Activated CD4-positive, alpha-beta T cell treated with anti-CD3 and anti-CD28 coated beads for 36 hours (primary cell): ENCODE results near the gene UTP25. TPM values are rescaled to one million over a fixed set of nuclear protein-coding genes. Genes with fewer than 3 reads are reported as not detected.

Experiments
- ATAC-seq: fragments of 200-7000 bp; cut with Tn5 transposase; one replicate; pipeline ENCODE4 v1.10.0; 2021; ENCODE audit warnings: mild to moderate bottlenecking, moderate library complexity
- CTCF ChIA-PET: fragments of 350-600 bp; sonication (Branson Sonifier 250); formaldehyde crosslinking; loops from one replicate; lab custom pipeline; 2021; ENCODE audit warnings: antibody characterized with exemption; lab: Charles Lee
- POLR2A ChIA-PET: fragments of 350-600 bp; sonication (Branson Sonifier 250); formaldehyde crosslinking; loops from one replicate; lab custom pipeline; 2021; ENCODE audit warnings: antibody characterized with exemption, inconsistent platforms; lab: Charles Lee
- DNase-seq: peaks from one replicate; pipeline ENCODE4 v3.0.0-alpha.2; 2020
- H3K27ac Mint-ChIP-seq: one replicate; pipeline ENCODE4 v1.8.0; 2021; ENCODE audit warnings: mixed read lengths
- H3K27me3 Mint-ChIP-seq: one replicate; pipeline ENCODE4 v1.8.0; 2021; ENCODE audit warnings: mixed read lengths
- H3K36me3 Mint-ChIP-seq: one replicate; pipeline ENCODE4 v1.8.0; 2021; ENCODE audit warnings: low read depth, mixed read lengths
- H3K4me1 Mint-ChIP-seq: one replicate; pipeline ENCODE4 v1.8.0; 2021; ENCODE audit warnings: mixed read lengths
- H3K4me3 Mint-ChIP-seq: one replicate; pipeline ENCODE4 v1.8.0; 2021; ENCODE audit warnings: mild to moderate bottlenecking, moderate library complexity, mixed read lengths
- H3K9me3 Mint-ChIP-seq: one replicate; pipeline ENCODE4 v1.8.0; 2021; ENCODE audit warnings: low read depth, mixed read lengths
- intact Hi-C, 2 experiments: fragments of 100-400 bp; cut with DNase I in 1 of 2; cut with micrococcal nuclease in 1 of 2; formaldehyde crosslinking; loops; one replicate each; pipeline versions ENCODE4 v1.14.2 to v1.15.1; 2022 to 2024; cut with DNase I, micrococcal nuclease
- total RNA-seq, 2 experiments: library from RNA; stranded (reverse); gene quantifications; one replicate each; pipeline ENCODE4 v1.2.3, GENCODE V29; 2021

UTP25 gene
- total RNA-seq, 2 experiments from 2014 or later: 9.4 to 10.4 TPM

DNA sequence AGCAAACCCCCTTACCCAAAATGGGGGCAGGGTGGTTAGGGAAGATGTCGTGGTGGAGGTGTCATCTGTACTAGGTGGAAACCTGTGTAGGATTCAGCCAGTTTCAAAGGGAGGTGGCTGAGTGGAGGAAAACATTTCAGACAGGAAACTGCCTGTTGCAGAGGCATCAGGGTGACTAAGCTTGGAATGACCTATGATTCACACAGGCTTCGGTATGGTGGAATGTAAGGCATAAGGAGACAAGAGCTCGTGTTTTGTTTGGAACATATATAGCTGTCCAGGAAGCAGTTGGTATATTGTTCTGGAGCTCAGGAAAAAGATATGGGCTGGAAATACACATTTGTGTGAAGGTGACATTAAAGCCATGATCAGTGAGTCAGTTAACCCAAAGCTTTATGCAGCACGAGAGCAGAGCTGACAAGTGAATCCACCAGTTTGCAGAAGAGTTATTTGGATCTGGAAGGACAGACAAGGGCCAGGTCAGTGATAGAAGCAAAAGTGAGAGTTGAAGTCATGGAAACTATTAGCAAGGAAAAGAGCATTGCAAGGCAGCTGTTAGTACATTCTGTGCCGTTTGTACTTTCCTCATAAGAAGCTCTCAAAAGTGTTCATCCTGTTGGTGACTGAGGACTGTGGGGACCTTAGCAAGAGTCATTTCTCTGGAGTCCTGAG, 12.2 kb downstream of the UTP25 start:
- ATAC-seq: peak; percentile 77
- peaks cover 75% of the 10 kb centered on the region for H3K36me3 Mint-ChIP-seq
- peak; percentile 29 for DNase-seq
- peaks cover 46% of the 10 kb centered on the region for H3K4me1 Mint-ChIP-seq
- POLR2A ChIA-PET: interaction anchor here (1.2 kb wide), 1 partner anchor 12 kb away, joined by 4 read pairs; the partner anchor contains the start of gene UTP25
- CTCF ChIA-PET: interaction anchor here (0.6 to 3.5 kb wide), 5 partner anchors 10 to 567 kb away, joined by 3 to 29 read pairs (median 4); no protein-coding TSS in a partner anchor
- H3K27me3 Mint-ChIP-seq: no peaks in the 10 kb centered on the region
- H3K4me3 Mint-ChIP-seq: no peak overlapping the region
- H3K9me3 Mint-ChIP-seq: no peaks in the 10 kb centered on the region
- intact Hi-C loops: no loop called here
- H3K27ac Mint-ChIP-seq: peak overlapping the region; percentile 72

DNA sequence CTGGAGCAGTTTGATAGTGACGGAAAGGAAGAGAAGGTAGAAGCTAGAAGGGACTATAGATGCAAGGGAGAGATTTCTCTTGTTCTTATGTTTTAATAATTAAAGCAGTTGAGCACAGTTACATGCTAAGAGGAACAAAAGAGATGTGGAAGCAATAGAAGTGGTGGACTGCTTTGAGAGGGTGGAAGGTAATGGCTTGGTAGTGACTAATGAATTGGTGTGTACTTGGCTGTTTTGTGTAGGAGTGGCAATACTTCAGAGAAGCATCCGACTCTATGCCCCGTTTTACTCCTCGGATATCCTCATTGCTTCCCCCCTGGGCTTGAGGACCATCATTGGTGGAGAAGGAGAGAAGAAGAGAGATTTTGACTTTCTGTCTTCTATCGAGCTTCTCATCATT, 12.8 kb downstream of the UTP25 start:
- H3K27ac Mint-ChIP-seq: peak overlapping the region; percentile 72
- H3K4me1 Mint-ChIP-seq: peaks cover 40% of the 10 kb centered on the region
- no peaks in the 10 kb centered on the region for H3K27me3 Mint-ChIP-seq
- no peaks in the 10 kb centered on the region for H3K9me3 Mint-ChIP-seq
- no peak overlapping the region for H3K4me3 Mint-ChIP-seq
- no peak for ATAC-seq
- intact Hi-C loops: no loop called here
- no peak for DNase-seq
- ChIA-PET POLR2A (interaction anchor here (1.2 kb wide), 1 partner anchor 13 kb away, joined by 4 read pairs; the partner anchor contains the start of gene UTP25), CTCF (interaction anchor here (0.7 to 3.5 kb wide), 4 partner anchors 10 to 808 kb away, joined by 3 to 29 read pairs (median 6); no protein-coding TSS in a partner anchor)
- H3K36me3 Mint-ChIP-seq: peaks cover 75% of the 10 kb centered on the region

DNA sequence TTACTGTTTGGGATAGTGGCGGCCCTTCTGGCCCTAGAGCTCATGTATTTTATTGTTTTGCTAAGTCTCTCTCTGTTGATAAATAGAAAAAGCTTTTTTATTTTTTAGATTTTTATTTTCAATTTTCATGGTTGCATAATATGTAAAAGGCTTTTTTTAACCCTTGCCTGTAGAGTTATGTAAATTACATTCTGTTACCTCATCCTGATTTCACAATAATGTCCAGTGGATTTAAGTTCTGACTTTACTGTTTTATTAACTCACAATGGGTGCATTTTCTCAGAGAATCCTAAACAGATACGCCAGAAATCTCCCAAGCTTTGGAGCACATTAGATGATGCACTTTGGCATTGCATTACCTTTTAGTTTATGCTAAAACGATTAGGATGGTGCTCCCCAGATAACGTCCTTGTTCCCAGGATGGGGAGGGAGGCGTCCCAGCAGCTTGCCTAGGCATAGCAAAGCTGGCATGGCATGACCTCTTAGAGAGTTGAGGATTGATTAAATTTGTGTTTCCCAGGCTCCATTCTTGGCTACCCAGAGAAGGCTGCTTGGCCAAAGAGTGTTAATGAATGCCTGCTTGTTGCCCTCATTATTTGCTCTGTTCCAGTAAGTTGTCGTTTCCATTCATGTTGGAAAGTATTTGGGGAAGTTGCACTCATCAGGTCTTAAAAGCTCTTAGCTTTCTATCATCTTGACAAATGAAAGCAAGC, 17.1 kb downstream of the UTP25 start:
- Mint-ChIP-seq H3K9me3 (no peaks in the 10 kb centered on the region), H3K27me3 (no peaks in the 10 kb centered on the region), H3K4me1 (peaks cover 15% of the 10 kb centered on the region), H3K4me3 (no peak overlapping the region), H3K27ac (no peak overlapping the region), H3K36me3 (peaks cover 58% of the 10 kb centered on the region)
- no peak for ATAC-seq
- CTCF ChIA-PET: interaction anchor here (0.8 to 4.3 kb wide), 6 partner anchors 9 to 274 kb away, joined by 3 to 29 read pairs (median 4); partner anchors contain the start of gene UTP25
- DNase-seq: no peak
- intact Hi-C loops: no loop called here
- POLR2A ChIA-PET: no interaction called here

GRCh38 chr1:209845408-209845725, 17.6 kb downstream of the UTP25 start:
- CTCF ChIA-PET: interaction anchor here (0.8 to 4.3 kb wide), 7 partner anchors 9 to 275 kb away, joined by 3 to 29 read pairs (median 3); partner anchors contain the start of gene UTP25

GRCh38 chr1:209849388-209849787, 21.6 kb downstream of the UTP25 start:
- ChIA-PET CTCF (interaction anchor here (0.6 to 3.0 kb wide), 9 partner anchors 10 to 558 kb away, joined by 3 to 14 read pairs (median 4); no protein-coding TSS in a partner anchor), POLR2A (no interaction called here)
- H3K36me3 Mint-ChIP-seq: peaks cover 35% of the 10 kb centered on the region

More at GRCh38 chr1:209845408-209845725, 17.6 kb downstream of the UTP25 start:
- no peak overlapping the region for H3K4me3 Mint-ChIP-seq
- intact Hi-C loops: no loop called here
- ATAC-seq (no peak), DNase-seq (no peak)
- H3K27ac Mint-ChIP-seq: no peak overlapping the region
- POLR2A ChIA-PET: no interaction called here
- no peaks in the 10 kb centered on the region for H3K27me3 Mint-ChIP-seq
- H3K9me3 Mint-ChIP-seq: no peaks in the 10 kb centered on the region
- peaks cover 9% of the 10 kb centered on the region for H3K4me1 Mint-ChIP-seq
- peaks cover 53% of the 10 kb centered on the region for H3K36me3 Mint-ChIP-seq

GRCh38 chr1:209850342-209850979, 22.7 kb downstream of the UTP25 start:
- DNase-seq (peak; percentile 69), ATAC-seq (peak; percentile 61)
- Mint-ChIP-seq H3K9me3 (no peaks in the 10 kb centered on the region), H3K36me3 (peaks cover 34% of the 10 kb centered on the region), H3K4me1 (peaks cover 2% of the 10 kb centered on the region), H3K27ac (no peak overlapping the region), H3K27me3 (no peaks in the 10 kb centered on the region), H3K4me3 (no peak overlapping the region)
- intact Hi-C loops: no loop called here
- CTCF ChIA-PET: interaction anchor here (0.6 to 3.0 kb wide), 10 partner anchors 10 to 266 kb away, joined by 3 to 14 read pairs (median 4); no protein-coding TSS in a partner anchor
- POLR2A ChIA-PET: interaction anchor here (0.6 kb wide), 1 partner anchor 34 kb away, joined by 3 read pairs; no protein-coding TSS in a partner anchor

More at GRCh38 chr1:209849388-209849787, 21.6 kb downstream of the UTP25 start:
- Mint-ChIP-seq H3K27me3 (no peaks in the 10 kb centered on the region), H3K9me3 (no peaks in the 10 kb centered on the region), H3K4me1 (no peaks in the 10 kb centered on the region), H3K4me3 (no peak overlapping the region), H3K27ac (peak overlapping the region; percentile 19)
- no peak for DNase-seq
- no peak for ATAC-seq
- intact Hi-C loops: no loop called here

- intact Hi-C loops: no loop called here
- Mint-ChIP-seq H3K36me3 (peaks cover 22% of the 10 kb centered on the region), H3K4me1 (peaks cover 2% of the 10 kb centered on the region), H3K4me3 (no peak overlapping the region), H3K27ac (peak overlapping the region; percentile 7), H3K27me3 (no peaks in the 10 kb centered on the region), H3K9me3 (no peaks in the 10 kb centered on the region)
- ATAC-seq: no peak
- ChIA-PET POLR2A (no interaction called here), CTCF (interaction anchor here (0.9 to 1.0 kb wide), 3 partner anchors 30 to 229 kb away, joined by 3 to 4 read pairs (median 4); no protein-coding TSS in a partner anchor)
- DNase-seq: no peak
Observed at GRCh38 chr1:209853676-209854075, 25.9 kb downstream of the UTP25 start.

DNA sequence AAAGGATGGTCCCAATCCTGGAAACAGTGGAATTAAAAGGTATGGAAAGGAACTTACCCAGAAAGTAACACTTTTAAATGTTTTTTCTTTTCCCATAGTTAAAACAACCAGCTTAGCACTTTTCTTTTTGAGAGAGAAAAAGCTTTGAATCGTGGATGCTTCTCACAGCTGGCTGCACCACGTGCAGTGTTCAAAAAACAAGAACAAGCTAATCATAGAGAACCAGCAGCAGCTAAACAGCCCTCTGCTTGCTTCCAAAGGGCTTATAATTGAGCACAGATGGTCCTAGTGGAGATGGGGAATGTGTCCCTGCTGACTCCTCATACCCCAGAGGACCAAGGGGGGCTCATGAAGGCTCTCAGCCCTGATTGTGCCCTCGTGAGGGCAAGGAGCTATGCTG, 26.4 kb downstream of the UTP25 start:
- peaks cover 2% of the 10 kb centered on the region for H3K4me1 Mint-ChIP-seq
- H3K9me3 Mint-ChIP-seq: no peaks in the 10 kb centered on the region
- peaks cover 22% of the 10 kb centered on the region for H3K36me3 Mint-ChIP-seq
- intact Hi-C loops: no loop called here
- H3K27me3 Mint-ChIP-seq: no peaks in the 10 kb centered on the region
- ATAC-seq (no peak), DNase-seq (no peak)
- CTCF ChIA-PET: interaction anchor here (0.7 to 2.6 kb wide), 7 partner anchors 9 to 228 kb away, joined by 3 to 8 read pairs (median 4); partner anchors contain the start of gene UTP25
- POLR2A ChIA-PET: no interaction called here
- H3K4me3 Mint-ChIP-seq: no peak overlapping the region
- no peak overlapping the region for H3K27ac Mint-ChIP-seq

DNA sequence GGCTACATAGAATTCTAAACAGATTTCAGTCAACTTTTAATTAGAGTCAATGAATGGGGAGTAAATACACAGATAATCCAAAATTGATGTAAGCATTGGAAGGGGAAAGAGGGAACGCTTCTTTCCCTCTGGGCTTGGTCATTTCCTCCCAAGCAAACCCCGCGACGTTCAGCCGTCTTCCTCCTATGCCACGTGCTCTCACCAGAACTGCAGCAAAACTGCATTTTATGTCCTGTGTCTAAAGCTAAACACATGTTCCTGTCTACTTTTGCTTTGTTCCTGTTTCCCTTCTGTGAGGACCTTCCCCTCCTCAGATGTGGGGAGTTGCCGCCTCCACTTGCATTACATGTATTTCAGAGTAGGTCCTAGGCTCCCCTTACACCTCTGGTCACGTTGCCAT, 27.2 kb downstream of the UTP25 start:
- no peak for DNase-seq
- H3K36me3 Mint-ChIP-seq: peaks cover 22% of the 10 kb centered on the region
- H3K27me3 Mint-ChIP-seq: no peaks in the 10 kb centered on the region
- ChIA-PET CTCF (interaction anchor here (0.6 to 2.6 kb wide), 6 partner anchors 19 to 289 kb away, joined by 3 to 8 read pairs (median 4); partner anchors contain the start of gene UTP25), POLR2A (interaction anchor here (0.7 kb wide), 1 partner anchor 715 kb away, joined by 3 read pairs; no protein-coding TSS in a partner anchor)
- no peak overlapping the region for H3K27ac Mint-ChIP-seq
- H3K4me3 Mint-ChIP-seq: no peak overlapping the region
- intact Hi-C loops: no loop called here
- no peaks in the 10 kb centered on the region for H3K9me3 Mint-ChIP-seq
- peaks cover 2% of the 10 kb centered on the region for H3K4me1 Mint-ChIP-seq
- ATAC-seq: no peak

GRCh38 chr1:209855623-209856022, 27.9 kb downstream of the UTP25 start:
- CTCF ChIA-PET: interaction anchor here (0.6 to 2.6 kb wide), 5 partner anchors 12 to 290 kb away, joined by 3 to 8 read pairs (median 3); no protein-coding TSS in a partner anchor
- no peak for ATAC-seq
- Mint-ChIP-seq H3K27me3 (no peaks in the 10 kb centered on the region), H3K4me1 (peaks cover 2% of the 10 kb centered on the region), H3K9me3 (no peaks in the 10 kb centered on the region), H3K4me3 (no peak overlapping the region), H3K36me3 (peaks cover 22% of the 10 kb centered on the region), H3K27ac (no peak overlapping the region)
- intact Hi-C loops: no loop called here
- no peak for DNase-seq
- POLR2A ChIA-PET: no interaction called here
